ENCODE data around the gene RPN1. TPM values are rescaled to one million over a fixed set of nuclear protein-coding genes. Genes with fewer than 3 reads are reported as not detected.
"Not testable (repeated sequence)": the region's sequence is repeated elsewhere in the genome, so short reads cannot be mapped to it uniquely, and the experiment has no call there.

Gene RPN1
- total RNA-seq: 100 to 1,000 TPM; 179 to 205 TPM

DNA sequence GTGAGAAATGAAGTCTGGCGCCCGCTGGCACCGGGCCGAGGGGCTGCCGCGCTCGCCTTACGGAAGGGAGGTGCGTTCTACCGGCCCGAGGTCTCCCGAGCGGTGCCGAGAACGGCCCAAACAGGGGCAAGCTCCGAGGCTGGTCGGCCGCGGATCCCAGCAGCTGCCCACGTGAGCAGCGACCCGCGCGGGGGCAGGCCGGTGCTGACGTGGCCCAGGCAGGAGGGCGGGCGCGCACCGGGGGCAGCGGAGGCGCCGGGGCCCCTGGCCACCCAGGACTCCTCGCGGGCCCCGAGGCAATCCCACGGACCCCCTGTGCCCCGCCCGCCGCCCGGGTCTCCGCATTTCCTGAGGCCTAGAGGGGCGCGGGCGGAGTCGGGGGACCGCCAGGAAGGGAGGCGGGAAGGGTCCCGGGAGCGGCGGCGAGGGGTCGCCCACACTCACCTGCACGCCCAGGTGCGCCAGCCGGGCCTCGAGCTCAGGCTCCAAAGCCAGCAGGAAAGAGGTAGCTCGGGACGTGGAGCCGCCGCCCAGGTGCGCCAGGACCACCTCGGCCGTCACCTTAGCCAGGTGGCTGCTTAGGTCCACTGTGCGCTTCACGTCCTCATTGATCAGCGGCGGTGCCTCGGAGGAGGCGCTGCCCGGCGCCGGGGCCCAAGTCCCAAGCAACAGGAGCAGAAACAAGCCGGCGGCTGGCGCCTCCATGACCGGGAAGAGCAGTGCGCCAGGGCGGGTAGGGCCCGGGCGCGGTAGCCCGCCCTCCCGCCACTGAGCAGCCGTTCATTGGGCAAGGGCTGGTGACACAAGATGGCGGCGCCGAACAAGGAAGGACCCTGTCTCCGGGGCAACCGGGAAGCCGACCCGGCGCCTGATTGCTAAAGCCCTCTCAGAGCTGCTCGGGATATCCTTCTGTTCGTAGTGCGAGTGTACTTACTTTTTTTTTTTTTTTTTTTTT is at the start of gene RPN1:
Gene RPN1, minus strand, starts transcription at position 723 of the 955 bp plus-strand sequence. Its CDS starts 18 bp downstream, at position 705.
- ATAC-seq: peak; percentile 99
- H3K4me1 Mint-ChIP-seq (ENCODE audit: low read depth in 2 of 2): peaks cover 26 to 31% of the 10 kb centered on the region in 2 donors

GRCh38 chr3:128698211-128699047 is 47.8 kb upstream of the RPN1 start:
- H3K27ac Mint-ChIP-seq: no peak overlapping the region
- peak; percentile 50 to 66 for ATAC-seq
- H3K36me3 Mint-ChIP-seq: no peaks in the 10 kb centered on the region

More for the DNA sequence above, at the start of gene RPN1:
- DNase-seq (ENCODE audit: low spot score): peak; percentile 96
- Mint-ChIP-seq H3K27ac (peak within 1 kb of the TSS; percentile 80 to 88), H3K9me3 (no peaks in the 10 kb centered on the region), H3K36me3 (no peaks in the 10 kb centered on the region), H3K27me3 (no peaks in the 10 kb centered on the region), H3K4me3 (peak within 1 kb of the TSS; percentile 88)

DNA sequence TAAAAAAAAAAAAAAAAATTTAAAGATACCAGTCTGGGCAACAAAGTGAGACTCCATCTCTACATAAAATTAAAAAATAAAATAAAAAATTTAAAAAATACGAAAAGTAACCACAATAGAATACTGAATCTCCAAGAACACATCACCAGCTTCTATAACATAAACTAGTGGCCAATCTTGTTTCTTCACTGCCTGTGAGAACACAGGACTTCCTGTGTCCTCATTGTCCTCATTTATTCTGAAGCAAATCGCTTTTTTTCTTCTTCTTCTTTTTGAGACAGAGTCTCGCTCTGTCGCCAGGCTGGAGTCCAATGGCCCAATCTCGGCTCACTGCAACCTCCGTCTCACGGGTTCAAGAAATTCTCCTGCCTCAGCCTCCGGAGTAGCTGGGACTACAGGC is 46.7 kb upstream of the RPN1 start:
- Mint-ChIP-seq H3K4me3 (no peak overlapping the region), H3K27me3 (no peaks in the 10 kb centered on the region), H3K27ac (no peak overlapping the region), H3K36me3 (no peaks in the 10 kb centered on the region), H3K4me1 (ENCODE audit: low read depth in 2 of 2) (no peaks in the 10 kb centered on the region), H3K9me3 (no peaks in the 10 kb centered on the region)
- ATAC-seq: no peak
- no peak for DNase-seq (ENCODE audit: low spot score)

More at GRCh38 chr3:128698211-128699047, 47.8 kb upstream of the RPN1 start:
- DNase-seq (ENCODE audit: low spot score): no peak
- no peaks in the 10 kb centered on the region for H3K9me3 Mint-ChIP-seq
- no peaks in the 10 kb centered on the region for H3K27me3 Mint-ChIP-seq
- no peaks in the 10 kb centered on the region for H3K4me1 Mint-ChIP-seq (ENCODE audit: low read depth in 2 of 2)
- peak overlapping the region; percentile 71 for H3K4me3 Mint-ChIP-seq

GRCh38 chr3:128693696-128694095 is 43.1 kb upstream of the RPN1 start:
- H3K4me3 Mint-ChIP-seq: no peak overlapping the region
- H3K36me3 Mint-ChIP-seq: no peaks in the 10 kb centered on the region
- ATAC-seq: no peak
- H3K9me3 Mint-ChIP-seq: no peaks in the 10 kb centered on the region
- no peaks in the 10 kb centered on the region for H3K27me3 Mint-ChIP-seq
- H3K4me1 Mint-ChIP-seq (ENCODE audit: low read depth in 2 of 2): peaks cover 0 to 5% of the 10 kb centered on the region in 2 donors
- no peak for DNase-seq (ENCODE audit: low spot score)
- no peak overlapping the region for H3K27ac Mint-ChIP-seq

DNA sequence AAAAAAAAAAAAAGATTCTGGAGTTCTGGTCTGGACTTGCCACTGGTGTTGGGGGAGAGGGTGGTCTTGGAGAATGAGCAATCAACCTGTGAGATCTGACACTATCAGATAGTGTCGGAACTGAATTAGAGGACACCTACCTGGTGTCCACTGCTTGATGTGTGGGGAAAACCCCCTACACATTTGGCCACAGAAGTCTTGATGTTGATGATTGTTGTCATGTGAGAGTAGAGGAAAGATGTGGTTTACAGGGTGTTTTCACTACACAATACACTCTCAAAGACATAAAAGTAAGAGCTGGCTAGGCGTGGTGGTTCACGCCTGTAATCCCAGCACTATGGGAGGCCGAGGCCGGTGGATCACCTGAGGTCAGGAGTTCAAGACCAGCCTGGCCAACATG is 38.4 kb upstream of the RPN1 start:
- no peak for ATAC-seq
- DNase-seq (ENCODE audit: low spot score): no peak
- no peaks in the 10 kb centered on the region for H3K27me3 Mint-ChIP-seq
- H3K4me1 Mint-ChIP-seq (ENCODE audit: low read depth in 2 of 2): peaks cover 5 to 11% of the 10 kb centered on the region in 2 donors
- no peaks in the 10 kb centered on the region for H3K36me3 Mint-ChIP-seq
- H3K27ac Mint-ChIP-seq: peak overlapping the region; percentile 12 to 60
- H3K4me3 Mint-ChIP-seq: no peak overlapping the region
- no peaks in the 10 kb centered on the region for H3K9me3 Mint-ChIP-seq

DNA sequence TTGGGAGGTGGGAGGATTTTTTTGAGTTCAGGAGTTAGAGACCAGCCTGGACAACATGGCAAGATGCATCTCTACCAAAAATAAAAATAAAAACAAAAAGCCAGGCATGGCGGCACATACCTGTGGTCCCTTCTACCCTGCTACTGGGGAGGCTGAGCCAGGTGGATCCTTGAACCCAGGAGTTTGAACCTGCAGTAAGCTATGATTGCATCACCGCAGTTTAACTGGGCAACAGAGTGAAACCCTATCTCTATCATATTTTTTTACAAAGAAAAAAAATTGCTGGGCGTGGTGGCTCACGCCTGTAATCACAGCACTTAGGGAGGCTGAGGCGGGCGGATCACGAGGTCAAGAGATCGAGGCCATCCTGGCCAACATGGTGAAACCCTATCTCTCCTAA is 35.8 kb upstream of the RPN1 start:
- no peaks in the 10 kb centered on the region for H3K27me3 Mint-ChIP-seq
- no peaks in the 10 kb centered on the region for H3K36me3 Mint-ChIP-seq
- no peaks in the 10 kb centered on the region for H3K9me3 Mint-ChIP-seq
- DNase-seq (ENCODE audit: low spot score) (no peak), ATAC-seq (no peak)
- H3K27ac Mint-ChIP-seq: peak overlapping the region in 1 of 2 donors; percentile 39
- peaks cover 15 to 29% of the 10 kb centered on the region in 2 donors for H3K4me1 Mint-ChIP-seq (ENCODE audit: low read depth in 2 of 2)
- no peak overlapping the region for H3K4me3 Mint-ChIP-seq

GRCh38 chr3:128684986-128685726 is 34.5 kb upstream of the RPN1 start:
- peak overlapping the region in 1 of 2 donors; percentile 70 for H3K27ac Mint-ChIP-seq

GRCh38 chr3:128683957-128684356 is 33.3 kb upstream of the RPN1 start:
- peak overlapping the region; percentile 26 for H3K4me3 Mint-ChIP-seq
- no peaks in the 10 kb centered on the region for H3K9me3 Mint-ChIP-seq
- peak overlapping the region; percentile 66 to 86 for H3K27ac Mint-ChIP-seq
- H3K27me3 Mint-ChIP-seq: peaks cover 0 to 3% of the 10 kb centered on the region in 2 donors
- no peaks in the 10 kb centered on the region for H3K36me3 Mint-ChIP-seq
- peaks cover 30 to 36% of the 10 kb centered on the region in 2 donors for H3K4me1 Mint-ChIP-seq (ENCODE audit: low read depth in 2 of 2)
- DNase-seq (ENCODE audit: low spot score) (peak; percentile 77), ATAC-seq (peak; percentile 59 to 60)

More at GRCh38 chr3:128684986-128685726, 34.5 kb upstream of the RPN1 start:
- ATAC-seq: no peak
- DNase-seq (ENCODE audit: low spot score): no peak
- no peaks in the 10 kb centered on the region for H3K36me3 Mint-ChIP-seq
- H3K27me3 Mint-ChIP-seq: no peaks in the 10 kb centered on the region
- no peak overlapping the region for H3K4me3 Mint-ChIP-seq
- peaks cover 23 to 39% of the 10 kb centered on the region in 2 donors for H3K4me1 Mint-ChIP-seq (ENCODE audit: low read depth in 2 of 2)
- no peaks in the 10 kb centered on the region for H3K9me3 Mint-ChIP-seq

GRCh38 chr3:128681369-128681829 is 30.8 kb upstream of the RPN1 start:
- DNase-seq (ENCODE audit: low spot score) (no peak), ATAC-seq (no peak)
- H3K27me3 Mint-ChIP-seq: peaks cover 5 to 9% of the 10 kb centered on the region in 2 donors
- H3K27ac Mint-ChIP-seq: peak overlapping the region; percentile 92 to 94
- H3K36me3 Mint-ChIP-seq: no peaks in the 10 kb centered on the region
- peak overlapping the region; percentile 94 for H3K4me3 Mint-ChIP-seq
- peaks cover 30 to 34% of the 10 kb centered on the region in 2 donors for H3K4me1 Mint-ChIP-seq (ENCODE audit: low read depth in 2 of 2)
- no peaks in the 10 kb centered on the region for H3K9me3 Mint-ChIP-seq

GRCh38 chr3:128680603-128681368 is 30.2 kb upstream of the RPN1 start:
- peak; percentile 97 for ATAC-seq

GRCh38 chr3:128679338-128679737 is 28.7 kb upstream of the RPN1 start:
- Mint-ChIP-seq H3K27ac (peak overlapping the region in 1 of 2 donors; percentile 94), H3K27me3 (peaks cover 5 to 13% of the 10 kb centered on the region in 2 donors), H3K36me3 (no peaks in the 10 kb centered on the region), H3K4me1 (ENCODE audit: low read depth in 2 of 2) (peaks cover 30 to 39% of the 10 kb centered on the region in 2 donors), H3K4me3 (peak overlapping the region; percentile 94), H3K9me3 (no peaks in the 10 kb centered on the region)
- no peak for ATAC-seq
- no peak for DNase-seq (ENCODE audit: low spot score)

More at GRCh38 chr3:128680603-128681368, 30.2 kb upstream of the RPN1 start:
- H3K36me3 Mint-ChIP-seq: no peaks in the 10 kb centered on the region
- H3K4me3 Mint-ChIP-seq: peak overlapping the region; percentile 94
- H3K9me3 Mint-ChIP-seq: no peaks in the 10 kb centered on the region
- H3K27me3 Mint-ChIP-seq: peaks cover 5 to 9% of the 10 kb centered on the region in 2 donors
- DNase-seq (ENCODE audit: low spot score): peak; percentile 98
- peaks cover 30 to 36% of the 10 kb centered on the region in 2 donors for H3K4me1 Mint-ChIP-seq (ENCODE audit: low read depth in 2 of 2)
- peak overlapping the region; percentile 92 to 94 for H3K27ac Mint-ChIP-seq

- H3K27ac Mint-ChIP-seq; H3K9me3 Mint-ChIP-seq; DNase-seq (ENCODE audit: low spot score); H3K36me3 Mint-ChIP-seq; ATAC-seq: not testable (repeated sequence)
- Mint-ChIP-seq H3K4me3 (peak overlapping the region; percentile 59), H3K4me1 (ENCODE audit: low read depth in 2 of 2) (peaks cover 16% of the 10 kb centered on the region in 2 donors), H3K27me3 (peaks cover 13 to 22% of the 10 kb centered on the region in 2 donors)
Observed at GRCh38 chr3:128675802-128676201, 25.2 kb upstream of the RPN1 start.
